ENCODE data around the gene CCL2. TPM values are rescaled to one million over a fixed set of nuclear protein-coding genes. Genes with fewer than 3 reads are reported as not detected.

Gene CCL2
- total RNA-seq, 1 donor from 2014 or later: not detected

- no peaks in the 10 kb centered on the region for H3K36me3 Mint-ChIP-seq (ENCODE audit: insufficient read depth)
- H3K9me3 Mint-ChIP-seq (ENCODE audit: low read depth): no peaks in the 10 kb centered on the region
- peaks cover 31% of the 10 kb centered on the region for H3K27me3 Mint-ChIP-seq
- H3K4me3 Mint-ChIP-seq (ENCODE audit: low read depth): no peak overlapping the region
- TF ChIP-seq, protein P1, sequence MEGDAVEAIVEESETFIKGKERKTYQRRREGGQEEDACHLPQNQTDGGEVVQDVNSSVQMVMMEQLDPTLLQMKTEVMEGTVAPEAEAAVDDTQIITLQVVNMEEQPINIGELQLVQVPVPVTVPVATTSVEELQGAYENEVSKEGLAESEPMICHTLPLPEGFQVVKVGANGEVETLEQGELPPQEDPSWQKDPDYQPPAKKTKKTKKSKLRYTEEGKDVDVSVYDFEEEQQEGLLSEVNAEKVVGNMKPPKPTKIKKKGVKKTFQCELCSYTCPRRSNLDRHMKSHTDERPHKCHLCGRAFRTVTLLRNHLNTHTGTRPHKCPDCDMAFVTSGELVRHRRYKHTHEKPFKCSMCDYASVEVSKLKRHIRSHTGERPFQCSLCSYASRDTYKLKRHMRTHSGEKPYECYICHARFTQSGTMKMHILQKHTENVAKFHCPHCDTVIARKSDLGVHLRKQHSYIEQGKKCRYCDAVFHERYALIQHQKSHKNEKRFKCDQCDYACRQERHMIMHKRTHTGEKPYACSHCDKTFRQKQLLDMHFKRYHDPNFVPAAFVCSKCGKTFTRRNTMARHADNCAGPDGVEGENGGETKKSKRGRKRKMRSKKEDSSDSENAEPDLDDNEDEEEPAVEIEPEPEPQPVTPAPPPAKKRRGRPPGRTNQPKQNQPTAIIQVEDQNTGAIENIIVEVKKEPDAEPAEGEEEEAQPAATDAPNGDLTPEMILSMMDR (IDR thresholded peaks at IDR 0.05; ENCODE audit: unreplicated experiment): no peak
- H3K4me1 Mint-ChIP-seq (ENCODE audit: low read depth): peaks cover 8% of the 10 kb centered on the region
- no peak overlapping the region for H3K27ac Mint-ChIP-seq
- DNase-seq (ENCODE audit: low spot score, unreplicated experiment): no peak
Observed at GRCh38 chr17:34255841-34256240, 756 bp downstream of the CCL2 start.

DNA sequence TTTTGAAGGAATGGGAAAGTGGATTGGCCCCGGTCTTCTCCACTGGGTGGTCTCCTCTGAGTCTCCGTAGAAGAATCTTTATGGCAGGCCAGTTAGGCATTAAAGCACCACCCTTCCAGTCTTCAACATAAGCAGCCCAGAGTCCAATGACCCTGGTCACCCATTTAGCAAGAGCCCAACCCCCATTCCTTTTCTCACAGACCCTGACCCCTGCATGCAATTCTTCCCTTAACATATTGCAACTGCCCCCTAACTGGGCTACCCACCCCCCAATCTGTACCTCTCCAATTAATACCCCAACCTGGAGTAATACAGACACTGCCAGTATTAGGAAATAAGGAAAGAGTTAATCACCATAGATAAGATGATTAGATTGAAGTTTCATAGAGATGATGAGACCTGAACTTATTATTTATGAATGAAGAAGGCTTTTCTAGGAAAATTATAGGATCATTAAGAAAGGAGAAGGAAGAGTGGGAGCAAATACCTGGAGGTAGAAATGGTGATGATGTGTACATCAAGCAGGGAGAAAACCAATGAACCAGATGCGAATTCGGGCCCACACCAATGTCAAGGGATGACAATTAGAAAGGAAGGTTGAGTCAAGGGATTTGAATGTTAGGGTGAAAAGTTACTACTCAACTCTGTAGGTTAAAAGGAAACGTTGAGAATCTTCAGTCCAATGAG lies 2.4 kb downstream of the CCL2 start:
- H3K4me3 Mint-ChIP-seq (ENCODE audit: low read depth): no peak overlapping the region
- DNase-seq (ENCODE audit: low spot score, unreplicated experiment): no peak
- no peak overlapping the region for H3K27ac Mint-ChIP-seq
- peaks cover 31% of the 10 kb centered on the region for H3K27me3 Mint-ChIP-seq
- TF ChIP-seq, protein P1 (IDR thresholded peaks at IDR 0.05; ENCODE audit: unreplicated experiment): no peak
- H3K9me3 Mint-ChIP-seq (ENCODE audit: low read depth): no peaks in the 10 kb centered on the region
- no peaks in the 10 kb centered on the region for H3K36me3 Mint-ChIP-seq (ENCODE audit: insufficient read depth)
- peaks cover 4% of the 10 kb centered on the region for H3K4me1 Mint-ChIP-seq (ENCODE audit: low read depth)

DNA sequence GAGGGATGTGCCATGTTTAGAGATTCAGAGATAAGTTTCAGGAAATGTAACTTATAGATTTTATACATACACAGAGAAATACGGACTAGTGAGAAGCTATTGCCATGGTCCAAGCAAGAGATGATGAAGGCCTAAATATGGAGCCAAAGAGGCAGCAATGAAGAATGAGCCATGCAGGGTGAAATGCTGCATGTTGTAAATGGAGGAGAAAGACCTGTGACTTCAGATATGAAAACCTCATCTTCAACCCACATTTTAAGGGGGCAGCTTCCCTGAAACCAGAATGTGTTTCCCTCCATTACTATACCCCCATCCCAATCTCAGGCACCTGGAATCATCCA lies 2.9 kb downstream of the CCL2 start:
- Mint-ChIP-seq H3K9me3 (ENCODE audit: low read depth) (no peaks in the 10 kb centered on the region), H3K4me3 (ENCODE audit: low read depth) (no peak overlapping the region), H3K4me1 (ENCODE audit: low read depth) (peaks cover 4% of the 10 kb centered on the region), H3K36me3 (ENCODE audit: insufficient read depth) (no peaks in the 10 kb centered on the region), H3K27me3 (peaks cover 27% of the 10 kb centered on the region), H3K27ac (no peak overlapping the region)
- TF ChIP-seq, protein P1 (IDR thresholded peaks at IDR 0.05; ENCODE audit: unreplicated experiment): no peak
- no peak for DNase-seq (ENCODE audit: low spot score, unreplicated experiment)

DNA sequence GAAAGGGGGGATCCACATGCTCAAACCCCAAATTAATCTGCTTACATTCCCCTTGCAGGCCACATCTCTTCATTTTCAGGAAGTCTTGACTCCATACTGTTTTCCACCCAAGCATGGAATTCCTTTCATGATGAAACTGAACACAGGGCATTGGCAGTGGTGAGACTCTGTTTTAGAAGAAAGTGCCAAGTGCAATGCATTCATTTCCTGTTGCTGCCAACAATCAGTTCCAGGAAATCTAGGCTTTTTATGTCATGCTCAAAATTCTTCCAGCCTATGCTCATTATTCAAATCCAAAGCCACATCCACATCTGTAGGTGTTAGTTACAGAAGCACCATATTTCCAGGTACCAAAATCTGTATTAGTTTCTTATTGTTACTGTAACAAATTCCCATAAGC lies 4.1 kb downstream of the CCL2 start:
- H3K27ac Mint-ChIP-seq: no peak overlapping the region
- DNase-seq (ENCODE audit: low spot score, unreplicated experiment): no peak
- no peaks in the 10 kb centered on the region for H3K36me3 Mint-ChIP-seq (ENCODE audit: insufficient read depth)
- no peak overlapping the region for H3K4me3 Mint-ChIP-seq (ENCODE audit: low read depth)
- H3K27me3 Mint-ChIP-seq: peaks cover 19% of the 10 kb centered on the region
- H3K4me1 Mint-ChIP-seq (ENCODE audit: low read depth): peaks cover 4% of the 10 kb centered on the region
- TF ChIP-seq, protein P1 (IDR thresholded peaks at IDR 0.05; ENCODE audit: unreplicated experiment): no peak
- H3K9me3 Mint-ChIP-seq (ENCODE audit: low read depth): no peaks in the 10 kb centered on the region

- no peak for DNase-seq (ENCODE audit: low spot score, unreplicated experiment)
- no peak overlapping the region for H3K4me3 Mint-ChIP-seq (ENCODE audit: low read depth)
- no peaks in the 10 kb centered on the region for H3K9me3 Mint-ChIP-seq (ENCODE audit: low read depth)
- TF ChIP-seq, protein P1 (IDR thresholded peaks at IDR 0.05; ENCODE audit: unreplicated experiment): no peak
- no peaks in the 10 kb centered on the region for H3K4me1 Mint-ChIP-seq (ENCODE audit: low read depth)
- H3K27me3 Mint-ChIP-seq: peaks cover 13% of the 10 kb centered on the region
- no peaks in the 10 kb centered on the region for H3K36me3 Mint-ChIP-seq (ENCODE audit: insufficient read depth)
- no peak overlapping the region for H3K27ac Mint-ChIP-seq
Observed at GRCh38 chr17:34260861-34261260, 5.8 kb downstream of the CCL2 start.

All from progenitor cell of endocrine pancreas (in vitro differentiated cells).